Muscle layer of colon (tissue), 2 donors: ENCODE results near the gene LRP2.

Experiments used
- H3K27ac ChIP-seq: one replicate; pipeline ENCODE4 v1.7.0; 2013; ENCODE audit warnings: low read depth, mild to moderate bottlenecking, low read length, moderate library complexity
- H3K27me3 ChIP-seq, 2 donors: one replicate each; pipeline ENCODE4 v1.7.0; 2013; ENCODE audit warnings: low read length in 2 of 2, mild to moderate bottlenecking in 2 of 2; ENCODE audit not compliant: insufficient read depth in 2 of 2, control insufficient read depth in 1 of 2
- H3K36me3 ChIP-seq: one replicate; pipeline ENCODE4 v1.7.0; 2013; ENCODE audit warnings: mild to moderate bottlenecking, low read length; ENCODE audit not compliant: insufficient read depth
- H3K4me1 ChIP-seq: one replicate; pipeline ENCODE4 v1.7.0; 2013; ENCODE audit warnings: mild to moderate bottlenecking, low read length; ENCODE audit not compliant: insufficient read depth
- H3K4me3 ChIP-seq, 2 donors: one replicate each; pipeline ENCODE4 v1.7.0; 2013; ENCODE audit warnings: low read length in 2 of 2, low read depth in 1 of 2, mild to moderate bottlenecking in 1 of 2, moderate library complexity in 1 of 2
- H3K9ac ChIP-seq: one replicate; pipeline ENCODE4 v1.7.0; 2013; ENCODE audit warnings: low read length
- H3K9me3 ChIP-seq: one replicate; pipeline ENCODE4 v1.7.0; 2013; ENCODE audit warnings: mild to moderate bottlenecking, low read length
- donor health status: abdominal sarcoma.
- donor health status: Adenocarcinoma of cecum.

LRP2 gene

DNA sequence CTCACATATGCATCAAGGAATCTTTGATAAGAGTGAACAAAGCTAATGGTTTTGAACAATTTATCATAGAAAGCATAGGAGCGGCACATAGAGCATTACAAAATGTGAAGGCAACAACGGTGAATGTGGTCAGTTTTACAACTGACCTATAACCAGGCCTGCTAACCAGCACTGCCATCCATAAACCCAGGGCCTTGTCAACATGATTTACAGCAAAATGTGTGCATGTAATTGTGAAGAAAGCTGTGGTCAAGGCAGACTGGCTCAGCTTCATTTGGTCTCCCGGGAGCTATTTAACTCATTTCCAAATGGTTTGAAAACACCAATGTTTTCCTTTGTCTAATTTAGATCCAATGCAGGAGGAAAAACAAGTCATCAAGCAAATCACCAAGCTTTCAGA lies 173.2 kb downstream of the LRP2 start:
- Histone ChIP-seq H3K9ac (no peak overlapping the region), H3K9me3 (no peaks in the 10 kb centered on the region), H3K27ac (no peak overlapping the region), H3K27me3 (no peaks in the 10 kb centered on the region), H3K4me1 (no peaks in the 10 kb centered on the region), H3K36me3 (no peaks in the 10 kb centered on the region), H3K4me3 (no peak overlapping the region)

GRCh38 chr2:169185711-169186110 lies 176.6 kb downstream of the LRP2 start:
- H3K27ac ChIP-seq, result no peak overlapping the region
- H3K36me3 ChIP-seq, result no peaks in the 10 kb centered on the region
- no peaks in the 10 kb centered on the region for H3K27me3 ChIP-seq
- no peak overlapping the region for H3K4me3 ChIP-seq
- no peaks in the 10 kb centered on the region for H3K9me3 ChIP-seq
- no peak overlapping the region for H3K9ac ChIP-seq
- no peaks in the 10 kb centered on the region for H3K4me1 ChIP-seq

GRCh38 chr2:169184074-169184473 lies 178.3 kb downstream of the LRP2 start:
- Histone ChIP-seq H3K9ac (no peak overlapping the region), H3K36me3 (no peaks in the 10 kb centered on the region), H3K4me1 (no peaks in the 10 kb centered on the region), H3K4me3 (no peak overlapping the region), H3K27me3 (no peaks in the 10 kb centered on the region), H3K27ac (no peak overlapping the region), H3K9me3 (no peaks in the 10 kb centered on the region)

DNA sequence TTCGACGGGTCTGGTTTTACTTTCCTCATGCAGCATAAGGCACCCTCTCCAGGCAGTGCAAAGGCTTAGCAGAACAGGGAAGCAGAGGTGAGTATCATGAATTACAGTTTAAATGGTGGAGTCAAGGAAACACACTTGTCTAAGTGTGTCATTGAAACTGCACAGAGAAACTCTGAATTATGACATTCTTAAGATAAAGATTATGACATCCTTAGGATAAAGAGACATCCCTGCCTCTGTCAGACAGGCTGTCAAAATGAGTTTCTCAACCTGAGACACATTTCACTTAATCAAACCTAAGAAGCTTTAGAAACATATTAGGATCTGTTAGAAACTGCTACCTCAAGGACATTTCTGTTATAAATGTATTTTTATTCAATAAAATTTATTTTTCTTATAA lies 179.8 kb downstream of the LRP2 start:
- Histone ChIP-seq H3K36me3 (no peaks in the 10 kb centered on the region), H3K4me3 (no peak overlapping the region), H3K27ac (no peak overlapping the region), H3K9ac (no peak overlapping the region), H3K4me1 (no peaks in the 10 kb centered on the region), H3K9me3 (no peaks in the 10 kb centered on the region), H3K27me3 (no peaks in the 10 kb centered on the region)

DNA sequence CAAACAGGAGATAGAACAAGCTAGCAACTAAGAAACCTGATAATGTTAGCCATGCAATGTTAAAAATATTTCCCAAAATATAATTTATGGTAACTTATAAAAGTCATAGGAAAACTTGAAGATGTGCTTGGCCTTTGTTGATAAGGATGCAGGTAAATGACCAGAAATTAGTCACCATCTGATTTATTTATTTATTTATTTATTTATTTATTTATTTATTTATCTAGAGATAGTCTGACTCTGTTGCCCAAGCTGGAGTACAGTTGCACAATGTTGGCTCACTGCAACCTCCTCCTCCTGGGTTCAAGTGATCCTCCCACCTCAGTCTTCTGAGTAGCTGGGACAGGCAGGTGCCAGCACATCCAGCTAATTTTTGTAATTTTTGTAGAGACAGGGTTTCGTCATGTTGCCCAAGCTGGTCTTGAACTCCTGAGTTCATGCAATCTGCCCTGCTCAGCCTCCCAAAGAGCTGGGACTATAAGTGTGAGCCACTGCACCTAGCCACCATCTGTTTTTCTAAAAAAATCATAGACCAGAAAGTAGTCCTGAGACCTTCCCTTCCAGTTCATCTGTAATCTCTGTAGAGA lies 183.4 kb downstream of the LRP2 start:
- Histone ChIP-seq H3K27ac (no peak overlapping the region), H3K4me3 (no peak overlapping the region), H3K9ac (no peak overlapping the region), H3K27me3 (no peaks in the 10 kb centered on the region), H3K4me1 (no peaks in the 10 kb centered on the region), H3K9me3 (no peaks in the 10 kb centered on the region), H3K36me3 (no peaks in the 10 kb centered on the region)

DNA sequence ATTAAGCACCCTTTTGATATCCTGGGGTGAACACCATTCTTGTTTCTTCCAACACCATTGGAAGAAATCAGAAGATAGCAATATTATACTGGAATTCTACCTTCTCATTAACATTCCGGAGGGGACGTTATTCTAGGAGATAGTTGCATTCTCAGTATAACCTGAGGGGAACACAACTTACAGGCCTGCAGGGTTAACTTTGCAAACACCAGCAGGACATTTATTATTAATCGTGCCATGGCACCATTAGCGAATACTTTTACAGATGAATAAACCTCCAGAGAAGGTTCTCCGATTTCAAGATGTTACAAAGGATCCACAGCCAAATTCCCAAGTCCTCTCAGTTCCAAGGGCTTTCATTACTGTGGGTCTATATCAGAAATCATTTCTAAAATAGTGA lies 184.0 kb downstream of the LRP2 start:
- Histone ChIP-seq H3K27ac (no peak overlapping the region), H3K4me3 (no peak overlapping the region), H3K4me1 (no peaks in the 10 kb centered on the region), H3K9me3 (no peaks in the 10 kb centered on the region), H3K9ac (no peak overlapping the region), H3K27me3 (no peaks in the 10 kb centered on the region), H3K36me3 (no peaks in the 10 kb centered on the region)

GRCh38 chr2:169175112-169175511 lies 187.2 kb downstream of the LRP2 start:
- Histone ChIP-seq H3K27ac (no peak overlapping the region), H3K9me3 (no peaks in the 10 kb centered on the region), H3K4me3 (no peak overlapping the region), H3K27me3 (no peaks in the 10 kb centered on the region), H3K9ac (no peak overlapping the region), H3K36me3 (no peaks in the 10 kb centered on the region), H3K4me1 (no peaks in the 10 kb centered on the region)

GRCh38 chr2:169173876-169174275 lies 188.5 kb downstream of the LRP2 start:
- Histone ChIP-seq H3K27ac (no peak overlapping the region), H3K9me3 (no peaks in the 10 kb centered on the region), H3K4me1 (no peaks in the 10 kb centered on the region), H3K9ac (no peak overlapping the region), H3K36me3 (no peaks in the 10 kb centered on the region), H3K4me3 (no peak overlapping the region), H3K27me3 (no peaks in the 10 kb centered on the region)

GRCh38 chr2:169172914-169173313 lies 189.4 kb downstream of the LRP2 start:
- Histone ChIP-seq H3K9me3 (no peaks in the 10 kb centered on the region), H3K9ac (no peak overlapping the region), H3K4me3 (no peak overlapping the region), H3K27ac (no peak overlapping the region), H3K27me3 (no peaks in the 10 kb centered on the region), H3K4me1 (no peaks in the 10 kb centered on the region), H3K36me3 (no peaks in the 10 kb centered on the region)

GRCh38 chr2:169172151-169172735 lies 190.1 kb downstream of the LRP2 start:
- H3K9me3 ChIP-seq, result no peaks in the 10 kb centered on the region
- no peak overlapping the region for H3K9ac ChIP-seq
- H3K27ac ChIP-seq, result no peak overlapping the region
- H3K27me3 ChIP-seq, result no peaks in the 10 kb centered on the region
- no peak overlapping the region for H3K4me3 ChIP-seq
- no peaks in the 10 kb centered on the region for H3K4me1 ChIP-seq
- H3K36me3 ChIP-seq, result no peaks in the 10 kb centered on the region

- Histone ChIP-seq H3K27ac (no peak overlapping the region), H3K27me3 (no peaks in the 10 kb centered on the region), H3K9me3 (no peaks in the 10 kb centered on the region), H3K4me3 (no peak overlapping the region), H3K4me1 (no peaks in the 10 kb centered on the region), H3K9ac (no peak overlapping the region), H3K36me3 (no peaks in the 10 kb centered on the region)
Measured at GRCh38 chr2:169165791-169166190, 196.5 kb downstream of the LRP2 start.

GRCh38 chr2:169164311-169164710 lies 198.0 kb downstream of the LRP2 start:
- no peaks in the 10 kb centered on the region for H3K9me3 ChIP-seq
- H3K27ac ChIP-seq, result no peak overlapping the region
- no peaks in the 10 kb centered on the region for H3K36me3 ChIP-seq
- no peak overlapping the region for H3K9ac ChIP-seq
- H3K4me1 ChIP-seq, result no peaks in the 10 kb centered on the region
- H3K27me3 ChIP-seq, result no peaks in the 10 kb centered on the region
- H3K4me3 ChIP-seq, result no peak overlapping the region
